GM12892 (cell line): ENCODE results near the gene TAF11L7. TPM values are rescaled to one million over a fixed set of nuclear protein-coding genes. Genes with fewer than 3 reads are reported as not detected.
"Not testable (repeated sequence)": the region's sequence is repeated elsewhere in the genome, so short reads cannot be mapped to it uniquely, and the experiment has no call there.

Experiments
- DNase-seq: peaks from one replicate; pipeline ENCODE4 v3.0.0; 2011; ENCODE audit not compliant: insufficient read length
- FAIRE-seq: peaks from 2 replicates; lab custom pipeline; 2011; peaks lifted over from hg19 to GRCh38; lab: Jason Lieb, UNC
- POLR2A ChIP-seq: IDR thresholded peaks from 2 replicates; pipeline ENCODE4 v1.6.1; 2011; ENCODE audit warnings: low read depth, low read length, control low read depth
- POLR2AphosphoS5 ChIP-seq: IDR thresholded peaks from 2 replicates; pipeline ENCODE4 v1.6.1; 2011; ENCODE audit warnings: low read depth, low read length, control low read depth
- TAF1 ChIP-seq: IDR thresholded peaks from 2 replicates; pipeline ENCODE4 v1.6.1; 2011; ENCODE audit warnings: low read depth, mild to moderate bottlenecking, control low read depth, low read length, borderline replicate concordance
- polyA plus RNA-seq: library from polyadenylated mRNA; unstranded; fragments of >200 nt; gene quantifications from one replicate; pipeline ENCODE4 v1.2.1, GENCODE V29; 2012; ENCODE audit warnings: missing spikeins, inconsistent platforms; ENCODE audit not compliant: missing spikeins

Gene TAF11L7
- polyA plus RNA-seq = not detected

DNA sequence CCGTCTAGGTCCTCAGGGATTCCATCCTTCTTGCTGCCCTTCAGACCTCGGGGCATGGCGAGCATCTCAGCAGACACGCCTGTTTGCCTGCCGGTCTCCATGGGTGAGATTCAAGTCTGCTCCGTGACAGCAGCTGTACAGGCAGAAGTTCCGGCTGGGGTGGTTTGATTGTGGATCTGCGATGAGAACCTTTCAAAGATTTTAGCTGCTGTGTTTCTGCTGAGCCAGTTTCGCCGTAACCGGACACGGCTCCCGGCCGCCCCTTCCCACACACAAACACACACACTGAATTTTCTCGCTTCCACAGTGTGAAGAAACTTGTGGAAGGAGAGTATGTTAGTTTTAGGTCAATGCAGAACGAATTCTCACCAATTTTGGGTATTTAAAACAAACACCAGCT, at the start of gene TAF11L7:
Gene TAF11L7 (minus strand): TSS at position 101 of the 400 bp plus-strand sequence.
- DNase-seq, FAIRE-seq: not testable (repeated sequence)

DNA sequence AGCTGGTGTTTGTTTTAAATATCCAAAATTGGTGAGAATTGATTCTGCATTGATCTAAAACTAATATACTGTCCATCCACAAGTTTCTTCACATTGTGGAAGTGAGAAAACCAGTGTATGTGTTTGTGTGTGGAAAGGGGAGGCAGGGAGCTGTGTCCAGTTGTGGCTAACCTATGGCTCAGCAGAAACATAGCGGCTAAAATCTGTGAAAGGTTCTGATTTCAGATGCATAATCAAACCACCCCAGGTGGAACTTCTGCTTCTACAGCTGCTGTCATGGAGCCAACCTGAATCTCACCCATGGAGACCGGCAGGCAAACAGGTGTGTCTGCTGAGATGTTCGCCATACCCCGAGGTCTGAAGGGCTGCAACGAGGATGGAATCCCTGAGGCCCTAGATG, 48.6 kb upstream of the TAF11L7 start, which contains the start of gene TAF11L14:
Gene TAF11L14 (plus strand): TSS at position 301 of the 400 bp plus-strand sequence.
- no peak for TF ChIP-seq POLR2A
- no peak for TF ChIP-seq POLR2AphosphoS5
- FAIRE-seq (no peak), DNase-seq (no peak)

DNA sequence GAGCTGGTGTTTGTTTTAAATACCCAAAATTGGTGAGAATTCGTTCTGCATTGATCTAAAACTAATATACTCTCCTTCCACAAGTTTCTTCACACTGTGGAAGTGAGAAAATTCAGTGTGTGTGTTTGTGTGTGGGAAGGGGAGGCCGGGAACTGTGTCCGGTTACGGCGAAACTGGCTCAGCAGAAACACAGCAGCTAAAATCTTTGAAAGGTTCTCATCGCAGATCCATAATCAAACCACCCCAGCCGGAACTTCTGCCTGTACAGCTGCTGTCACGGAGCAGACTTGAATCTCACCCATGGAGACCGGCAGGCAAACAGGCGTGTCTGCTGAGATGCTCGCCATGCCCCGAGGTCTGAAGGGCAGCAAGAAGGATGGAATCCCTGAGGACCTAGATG, 46.2 kb upstream of the TAF11L7 start, which contains the start of gene TAF11L13:
Gene TAF11L13 (plus strand): TSS at position 301 of the 400 bp plus-strand sequence.
- FAIRE-seq, DNase-seq: not testable (repeated sequence)

DNA sequence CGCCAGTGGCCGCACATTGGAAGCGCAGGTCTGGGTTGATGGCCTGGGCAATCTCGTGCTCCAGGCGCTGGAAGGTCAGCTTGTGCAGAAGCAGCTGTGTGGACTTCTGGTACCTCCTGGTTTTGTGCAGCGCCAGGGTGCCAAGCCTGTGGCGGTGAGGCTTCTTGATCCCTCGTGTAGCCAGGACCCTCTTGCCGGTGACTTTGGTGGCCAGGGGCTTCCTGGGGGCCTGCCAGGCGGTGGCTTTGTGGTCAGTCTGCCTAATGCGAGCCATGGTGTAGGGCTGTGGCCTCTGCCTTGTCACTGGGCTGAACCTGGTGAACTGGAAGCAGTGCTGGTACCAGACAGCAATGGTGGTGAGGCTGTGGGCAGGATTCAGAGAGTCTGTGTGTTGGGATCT, 40.1 kb upstream of the TAF11L7 start:
- FAIRE-seq = no peak

DNA sequence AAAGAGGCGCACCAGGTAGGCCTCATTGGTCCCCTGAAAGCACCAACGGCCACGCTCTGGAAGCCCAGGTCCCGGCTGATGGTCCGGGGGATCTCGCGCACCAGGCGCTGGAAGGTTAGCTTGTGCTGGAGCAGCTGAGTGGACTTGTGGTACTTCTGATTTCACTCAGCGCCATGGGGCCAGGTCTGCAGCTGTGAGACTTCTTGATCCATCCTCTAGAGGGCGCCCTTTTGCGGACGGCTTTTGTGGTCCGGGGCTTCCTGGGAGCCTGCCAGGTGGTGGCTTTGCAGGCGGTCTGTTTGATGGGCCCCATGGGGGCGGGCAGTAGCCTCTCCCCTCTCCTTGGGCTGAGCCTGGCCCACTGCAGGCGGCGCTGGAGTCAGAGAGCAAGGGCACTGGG, 35.1 kb upstream of the TAF11L7 start:
- no peak for TF ChIP-seq POLR2AphosphoS5
- no peak for TF ChIP-seq POLR2A
- TF ChIP-seq TAF1 = no peak
- DNase-seq (no peak), FAIRE-seq (no peak)

More for the DNA sequence above, 40.1 kb upstream of the TAF11L7 start:
- TF ChIP-seq POLR2AphosphoS5 (no peak), TAF1 (no peak), POLR2A (no peak)
- DNase-seq = no peak

DNA sequence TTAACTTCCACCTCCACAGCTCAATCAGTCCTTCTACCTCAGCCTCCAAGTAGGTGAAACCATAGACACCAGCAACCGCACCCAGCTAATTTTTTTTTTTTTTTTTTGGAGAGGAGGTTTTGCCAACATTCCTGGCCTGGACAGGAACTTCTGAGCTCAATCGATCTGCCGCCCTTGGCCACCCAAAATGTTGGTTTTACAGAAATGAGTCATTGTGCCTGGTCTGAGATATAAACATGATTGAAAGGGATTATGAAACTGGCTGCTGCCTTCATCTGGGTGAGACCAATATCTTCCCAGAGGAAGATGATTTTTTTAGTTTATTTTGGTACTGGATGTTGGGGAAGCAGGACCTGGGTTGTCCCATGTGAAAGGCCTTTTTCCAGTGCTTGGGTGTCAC, 33.8 kb upstream of the TAF11L7 start:
- TF ChIP-seq TAF1 = no peak
- no peak for TF ChIP-seq POLR2AphosphoS5
- no peak for TF ChIP-seq POLR2A

DNA sequence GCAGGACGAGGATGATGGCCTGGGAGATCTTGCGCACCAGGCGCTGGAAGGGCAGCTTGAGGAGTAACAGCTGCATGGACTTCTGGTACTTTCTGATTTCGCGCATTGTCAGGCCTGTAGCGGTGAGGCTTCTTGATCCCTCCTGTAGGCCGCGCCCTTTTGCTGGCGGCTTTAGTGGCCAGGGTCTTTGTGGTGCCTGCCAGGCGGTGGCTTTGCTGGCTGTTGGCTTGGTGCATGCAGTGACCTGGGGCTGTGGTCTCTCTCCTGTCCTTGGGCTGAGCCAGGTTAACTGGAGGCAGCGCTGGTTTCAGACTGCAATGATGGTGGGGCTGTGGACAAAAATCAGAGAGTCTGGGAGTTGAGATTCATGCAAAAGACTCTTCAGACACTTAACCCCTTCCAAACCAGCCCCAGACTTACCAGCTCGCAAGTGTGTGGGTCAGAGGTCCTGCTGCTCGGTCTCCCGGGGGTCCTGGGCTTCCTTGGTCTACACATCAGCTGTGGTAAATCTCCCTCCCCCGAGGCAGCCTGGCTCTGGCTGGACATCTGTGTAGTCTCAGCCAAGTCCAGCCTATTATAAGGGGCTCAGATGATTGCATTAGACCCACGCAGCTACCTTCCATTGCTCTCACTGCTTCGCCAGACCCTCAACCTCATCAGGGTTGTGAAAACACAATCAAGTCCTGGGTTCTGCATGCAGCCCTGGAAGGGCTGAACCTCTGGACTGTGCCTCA, 29.5 kb upstream of the TAF11L7 start:
- FAIRE-seq (no peak), DNase-seq (no peak)
- TF ChIP-seq TAF1 (no peak), POLR2AphosphoS5 (no peak), POLR2A (no peak)

More for the DNA sequence above, 33.8 kb upstream of the TAF11L7 start:
- FAIRE-seq (no peak), DNase-seq (no peak)

DNA sequence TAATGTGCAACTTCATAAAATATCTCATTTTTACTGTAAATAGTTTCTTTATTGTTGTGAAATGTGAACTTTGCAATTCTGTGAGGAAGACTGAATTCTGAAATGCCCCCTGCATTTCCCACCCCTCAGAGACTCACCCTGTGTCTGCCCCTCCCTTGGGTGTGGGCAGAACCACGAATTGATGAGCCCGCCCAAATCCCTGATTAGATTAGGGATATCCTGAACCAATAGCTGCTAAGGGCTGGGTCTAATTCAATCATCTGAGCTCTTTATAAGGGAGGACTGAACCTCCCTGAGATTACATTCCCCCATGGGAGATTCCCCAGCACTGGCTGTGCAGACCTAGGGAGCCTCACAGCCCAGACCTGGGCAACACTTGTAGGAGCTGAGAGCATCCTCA, 24.5 kb upstream of the TAF11L7 start, which contains the start of gene TAF11L12:
Gene TAF11L12 (plus strand): TSS at position 301 of the 400 bp plus-strand sequence.
- DNase-seq, FAIRE-seq: not testable (repeated sequence)

DNA sequence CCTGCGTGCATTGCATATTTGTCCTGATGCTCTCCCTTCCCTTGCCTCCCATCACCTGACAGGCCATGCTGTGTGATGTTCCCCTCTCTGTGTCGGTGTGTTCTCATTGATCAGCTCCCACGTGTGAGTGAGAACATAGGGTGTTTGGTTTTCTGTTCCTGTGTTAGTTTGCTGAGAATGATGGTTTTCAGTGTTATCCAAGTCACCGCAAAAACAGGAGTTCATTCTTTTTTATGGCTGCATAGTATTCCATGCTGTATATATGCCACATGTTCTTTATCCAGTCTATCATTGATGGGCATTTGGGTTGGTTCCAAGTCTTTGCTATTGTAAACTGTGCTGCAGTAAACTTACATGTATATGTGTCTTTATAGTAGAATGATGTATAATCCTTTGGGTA, 21.9 kb upstream of the TAF11L7 start:
- not testable (repeated sequence) for FAIRE-seq

DNA sequence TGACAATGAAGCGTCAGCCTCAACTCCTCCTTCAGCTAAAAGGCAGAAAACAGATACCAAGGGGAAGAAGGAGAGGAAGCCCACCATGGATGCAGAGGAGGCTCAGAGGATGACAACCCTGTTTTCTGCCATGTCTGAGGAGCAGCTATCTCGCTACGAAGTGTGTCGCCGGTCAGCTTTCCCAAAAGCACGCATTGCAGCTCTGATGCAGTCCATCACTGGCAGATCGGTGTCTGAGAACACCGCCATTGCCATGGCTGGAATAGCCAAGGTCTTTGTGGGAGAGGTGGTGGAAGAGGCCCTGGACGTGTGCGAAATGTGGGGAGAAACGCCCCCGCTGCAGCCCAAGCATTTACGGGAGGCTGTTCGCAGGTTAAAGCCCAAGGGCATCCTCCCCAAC, 19.4 kb upstream of the TAF11L7 start:
- FAIRE-seq (no peak), DNase-seq (no peak)
- TF ChIP-seq POLR2AphosphoS5 (no peak), TAF1 (no peak)

More for the DNA sequence above, 21.9 kb upstream of the TAF11L7 start:
- not testable (repeated sequence) for DNase-seq

DNA sequence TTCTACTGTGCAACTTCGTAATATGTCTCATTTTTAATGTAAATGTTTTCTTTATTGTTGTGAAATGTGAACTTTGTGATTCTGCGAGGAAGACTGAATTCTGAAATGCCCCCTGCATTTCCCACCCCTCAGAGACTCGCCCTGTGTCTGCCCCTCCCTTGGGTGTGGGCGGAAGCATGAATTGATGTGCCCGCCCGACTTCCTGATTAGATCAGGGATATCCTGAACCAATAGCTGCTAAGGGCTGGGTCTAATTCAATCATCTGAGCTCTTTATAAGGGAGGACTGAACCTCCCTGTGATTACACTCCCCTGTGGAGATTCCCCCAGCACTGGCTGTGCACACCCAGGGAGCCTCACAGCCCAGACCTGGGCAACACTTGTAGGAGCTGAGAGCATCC, 18.3 kb upstream of the TAF11L7 start, which contains the start of gene TAF11L11:
Gene TAF11L11 (plus strand): TSS at position 304 of the 400 bp plus-strand sequence.
- not testable (repeated sequence) for FAIRE-seq, DNase-seq

DNA sequence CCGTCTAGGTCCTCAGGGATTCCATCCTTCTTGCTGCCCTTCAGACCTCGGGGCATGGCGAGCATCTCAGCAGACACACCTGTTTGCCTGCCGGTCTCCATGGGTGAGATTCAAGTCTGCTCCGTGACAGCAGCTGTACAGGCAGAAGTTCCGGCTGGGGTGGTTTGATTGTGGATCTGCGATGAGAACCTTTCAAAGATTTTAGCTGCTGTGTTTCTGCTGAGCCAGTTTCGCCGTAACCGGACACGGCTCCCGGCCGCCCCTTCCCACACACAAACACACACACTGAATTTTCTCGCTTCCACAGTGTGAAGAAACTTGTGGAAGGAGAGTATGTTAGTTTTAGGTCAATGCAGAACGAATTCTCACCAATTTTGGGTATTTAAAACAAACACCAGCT, 12.2 kb upstream of the TAF11L7 start, which contains the start of gene TAF11L10:
Gene TAF11L10 (minus strand): TSS at position 101 of the 400 bp plus-strand sequence.
- FAIRE-seq, DNase-seq: not testable (repeated sequence)

DNA sequence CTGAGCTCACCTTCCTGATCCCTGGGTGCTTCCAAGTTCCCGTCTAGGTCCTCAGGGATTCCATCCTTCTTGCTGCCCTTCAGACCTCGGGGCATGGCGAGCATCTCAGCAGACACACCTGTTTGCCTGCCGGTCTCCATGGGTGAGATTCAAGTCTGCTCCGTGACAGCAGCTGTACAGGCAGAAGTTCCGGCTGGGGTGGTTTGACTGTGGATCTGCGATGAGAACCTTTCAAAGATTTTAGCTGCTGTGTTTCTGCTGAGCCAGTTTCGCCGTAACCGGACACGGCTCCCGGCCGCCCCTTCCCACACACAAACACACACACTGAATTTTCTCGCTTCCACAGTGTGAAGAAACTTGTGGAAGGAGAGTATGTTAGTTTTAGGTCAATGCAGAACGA, 8.7 kb upstream of the TAF11L7 start, which contains the start of gene TAF11L9:
Gene TAF11L9 (minus strand): TSS at position 140 of the 400 bp plus-strand sequence.
- FAIRE-seq = not testable (repeated sequence)

DNA sequence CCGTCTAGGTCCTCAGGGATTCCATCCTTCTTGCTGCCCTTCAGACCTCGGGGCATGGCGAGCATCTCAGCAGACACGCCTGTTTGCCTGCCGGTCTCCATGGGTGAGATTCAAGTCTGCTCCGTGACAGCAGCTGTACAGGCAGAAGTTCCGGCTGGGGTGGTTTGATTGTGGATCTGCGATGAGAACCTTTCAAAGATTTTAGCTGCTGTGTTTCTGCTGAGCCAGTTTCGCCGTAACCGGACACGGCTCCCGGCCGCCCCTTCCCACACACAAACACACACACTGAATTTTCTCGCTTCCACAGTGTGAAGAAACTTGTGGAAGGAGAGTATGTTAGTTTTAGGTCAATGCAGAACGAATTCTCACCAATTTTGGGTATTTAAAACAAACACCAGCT, 5.3 kb upstream of the TAF11L7 start, which contains the start of gene TAF11L8:
Gene TAF11L8 (minus strand): TSS at position 101 of the 400 bp plus-strand sequence.
- DNase-seq, FAIRE-seq: not testable (repeated sequence)

More for the DNA sequence above, 8.7 kb upstream of the TAF11L7 start, which contains the start of gene TAF11L9:
- not testable (repeated sequence) for DNase-seq
